ENCODE measurements around the gene SMO.
"Not testable (repeated sequence)": the region's sequence is repeated elsewhere in the genome, so short reads cannot be mapped to it uniquely, and the experiment has no call there.

SMO gene

DNA sequence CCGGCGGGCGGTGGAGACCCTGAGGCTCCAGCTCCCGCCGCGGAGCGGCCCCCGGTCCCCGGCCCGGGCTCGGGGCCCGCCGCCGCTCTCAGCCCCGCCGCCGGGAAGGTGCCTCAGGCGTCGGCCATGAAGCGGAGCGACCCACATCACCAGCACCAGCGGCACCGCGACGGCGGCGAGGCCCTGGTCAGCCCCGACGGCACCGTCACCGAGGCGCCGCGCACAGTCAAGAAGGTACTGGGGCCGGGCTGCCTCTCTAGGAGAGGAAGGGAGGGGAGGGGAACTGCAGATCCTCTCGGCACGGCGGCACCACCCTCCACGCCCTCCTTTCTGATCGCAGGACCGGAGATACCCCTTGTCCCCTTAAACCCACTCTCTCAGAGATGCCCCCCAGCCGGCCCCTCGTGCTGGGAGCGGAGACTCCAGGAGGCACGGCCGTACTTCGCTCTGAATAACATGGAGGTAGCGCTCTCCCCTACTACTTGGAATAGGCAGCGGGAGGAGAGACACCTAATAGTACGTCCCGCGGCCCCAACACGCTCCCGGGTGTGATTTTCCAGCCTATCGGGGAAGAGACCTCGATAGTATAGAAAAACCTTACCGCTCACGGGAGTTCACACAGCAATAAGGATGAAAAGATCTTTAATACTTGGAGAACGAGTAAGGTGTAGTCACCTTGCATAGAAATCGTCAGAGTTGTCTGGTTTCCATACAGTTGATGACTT lies 36.9 kb downstream of the SMO start:
- Mint-ChIP-seq H3K4me1 (peaks cover 33% of the 10 kb centered on the region), H3K27ac (peak overlapping the region; percentile 84), H3K4me3 (peak overlapping the region; percentile 92), H3K27me3 (no peaks in the 10 kb centered on the region), H3K9me3 (no peaks in the 10 kb centered on the region), H3K36me3 (no peaks in the 10 kb centered on the region)
- DNase-seq (ENCODE audit: low spot score in 2 of 2) (peak in 1 of 2 donors; percentile 52), ATAC-seq (ENCODE audit: low read depth) (peak; percentile 43)

- DNase-seq (ENCODE audit: low spot score in 2 of 2), result no peak
- Mint-ChIP-seq H3K9me3 (no peaks in the 10 kb centered on the region), H3K4me3 (peak overlapping the region; percentile 92), H3K36me3 (no peaks in the 10 kb centered on the region), H3K4me1 (peaks cover 33% of the 10 kb centered on the region), H3K27me3 (no peaks in the 10 kb centered on the region), H3K27ac (peak overlapping the region; percentile 84)
- ATAC-seq (ENCODE audit: low read depth), result no peak
Measured at GRCh38 chr7:129225931-129226572, 37.6 kb downstream of the SMO start.

- Mint-ChIP-seq H3K4me3 (no peak overlapping the region), H3K36me3 (no peaks in the 10 kb centered on the region), H3K27ac (no peak overlapping the region), H3K4me1 (peaks cover 25% of the 10 kb centered on the region), H3K27me3 (no peaks in the 10 kb centered on the region), H3K9me3 (no peaks in the 10 kb centered on the region)
- ATAC-seq (ENCODE audit: low read depth) (no peak), DNase-seq (ENCODE audit: low spot score in 2 of 2) (no peak)
Measured at GRCh38 chr7:129227646-129228578, 39.5 kb downstream of the SMO start.

GRCh38 chr7:129228633-129229032 lies 40.2 kb downstream of the SMO start:
- Mint-ChIP-seq H3K27ac (no peak overlapping the region), H3K4me1 (peaks cover 22% of the 10 kb centered on the region), H3K9me3 (no peaks in the 10 kb centered on the region), H3K36me3 (peaks cover 1% of the 10 kb centered on the region), H3K27me3 (no peaks in the 10 kb centered on the region), H3K4me3 (no peak overlapping the region)
- no peak for DNase-seq (ENCODE audit: low spot score in 2 of 2)
- ATAC-seq (ENCODE audit: low read depth), result no peak

DNA sequence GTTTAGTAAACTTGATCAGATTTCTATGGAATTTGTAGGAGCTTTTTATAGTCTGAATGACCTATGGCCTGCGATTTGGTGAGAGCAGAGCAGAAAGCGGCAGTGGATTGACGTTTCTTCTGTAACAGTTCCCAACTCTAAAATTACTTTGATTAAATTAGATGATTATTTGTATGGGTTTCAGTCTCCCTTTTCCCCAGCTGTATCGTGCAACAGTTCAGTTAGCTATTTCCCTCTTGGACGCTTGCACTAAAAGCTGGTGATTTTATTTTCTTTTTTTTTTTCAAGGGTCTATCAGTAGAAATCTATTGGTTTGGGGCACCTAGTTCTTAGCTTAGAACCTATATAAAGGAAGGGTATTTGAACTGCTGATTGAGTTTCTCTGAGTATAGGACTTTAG lies 43.2 kb downstream of the SMO start:
- Mint-ChIP-seq H3K4me3 (no peak overlapping the region), H3K27me3 (no peaks in the 10 kb centered on the region), H3K4me1 (peaks cover 11% of the 10 kb centered on the region), H3K9me3 (no peaks in the 10 kb centered on the region), H3K36me3 (peaks cover 12% of the 10 kb centered on the region), H3K27ac (no peak overlapping the region)
- ATAC-seq (ENCODE audit: low read depth) (no peak), DNase-seq (ENCODE audit: low spot score in 2 of 2) (no peak)

GRCh38 chr7:129238546-129238945 lies 50.1 kb downstream of the SMO start:
- H3K4me1 Mint-ChIP-seq, result peaks cover 10% of the 10 kb centered on the region
- no peak overlapping the region for H3K4me3 Mint-ChIP-seq
- H3K9me3 Mint-ChIP-seq, result no peaks in the 10 kb centered on the region
- H3K27me3 Mint-ChIP-seq, result no peaks in the 10 kb centered on the region
- DNase-seq (ENCODE audit: low spot score in 2 of 2) (no peak), ATAC-seq (ENCODE audit: low read depth) (no peak)
- H3K36me3 Mint-ChIP-seq, result peaks cover 14% of the 10 kb centered on the region
- no peak overlapping the region for H3K27ac Mint-ChIP-seq

- DNase-seq (ENCODE audit: low spot score in 2 of 2) (no peak), ATAC-seq (ENCODE audit: low read depth) (no peak)
- H3K36me3 Mint-ChIP-seq, result peaks cover 6% of the 10 kb centered on the region
- no peaks in the 10 kb centered on the region for H3K27me3 Mint-ChIP-seq
- peaks cover 7% of the 10 kb centered on the region for H3K4me1 Mint-ChIP-seq
- no peak overlapping the region for H3K4me3 Mint-ChIP-seq
- peaks cover under 1% of the 10 kb centered on the region for H3K9me3 Mint-ChIP-seq
- no peak overlapping the region for H3K27ac Mint-ChIP-seq
Measured at GRCh38 chr7:129240119-129240820, 51.8 kb downstream of the SMO start.

- H3K9me3 Mint-ChIP-seq, result peaks cover 2% of the 10 kb centered on the region
- no peaks in the 10 kb centered on the region for H3K27me3 Mint-ChIP-seq
- DNase-seq (ENCODE audit: low spot score in 2 of 2) (no peak), ATAC-seq (ENCODE audit: low read depth) (no peak)
- H3K4me3 Mint-ChIP-seq, result no peak overlapping the region
- H3K4me1 Mint-ChIP-seq, result peaks cover 2% of the 10 kb centered on the region
- peaks cover 12% of the 10 kb centered on the region for H3K36me3 Mint-ChIP-seq
- H3K27ac Mint-ChIP-seq, result no peak overlapping the region
Measured at GRCh38 chr7:129244220-129244619, 55.8 kb downstream of the SMO start.

GRCh38 chr7:129245533-129245932 lies 57.1 kb downstream of the SMO start:
- no peak overlapping the region for H3K27ac Mint-ChIP-seq
- peaks cover 10% of the 10 kb centered on the region for H3K36me3 Mint-ChIP-seq
- no peak overlapping the region for H3K4me3 Mint-ChIP-seq
- H3K9me3 Mint-ChIP-seq, result peaks cover 2% of the 10 kb centered on the region
- H3K27me3 Mint-ChIP-seq, result no peaks in the 10 kb centered on the region
- no peak for ATAC-seq (ENCODE audit: low read depth)
- DNase-seq (ENCODE audit: low spot score in 2 of 2), result no peak
- H3K4me1 Mint-ChIP-seq, result peaks cover under 1% of the 10 kb centered on the region

DNA sequence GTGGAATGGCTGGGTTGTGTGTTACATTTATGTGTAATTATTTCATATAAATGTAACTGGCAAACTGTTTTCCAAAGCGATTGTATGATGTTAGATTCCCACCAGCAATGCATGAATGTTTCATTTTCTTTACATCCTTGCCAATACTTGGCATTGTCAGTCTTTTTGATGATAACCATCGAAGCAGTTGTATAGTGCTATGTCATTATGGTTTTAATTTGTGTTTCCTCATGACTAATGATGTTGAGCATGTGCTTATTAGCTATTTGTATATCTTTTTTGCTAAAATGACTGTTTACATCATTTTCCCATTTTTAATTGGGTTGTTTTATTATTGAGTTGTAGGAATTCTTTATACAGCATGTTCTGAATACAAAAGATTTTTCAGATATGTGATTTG lies 58.7 kb downstream of the SMO start:
- Mint-ChIP-seq H3K27ac (no peak overlapping the region), H3K4me3 (no peak overlapping the region), H3K4me1 (peaks cover 5% of the 10 kb centered on the region), H3K27me3 (no peaks in the 10 kb centered on the region), H3K9me3 (peaks cover 2% of the 10 kb centered on the region), H3K36me3 (peaks cover 10% of the 10 kb centered on the region)
- ATAC-seq (ENCODE audit: low read depth) (no peak), DNase-seq (ENCODE audit: low spot score in 2 of 2) (no peak)

DNA sequence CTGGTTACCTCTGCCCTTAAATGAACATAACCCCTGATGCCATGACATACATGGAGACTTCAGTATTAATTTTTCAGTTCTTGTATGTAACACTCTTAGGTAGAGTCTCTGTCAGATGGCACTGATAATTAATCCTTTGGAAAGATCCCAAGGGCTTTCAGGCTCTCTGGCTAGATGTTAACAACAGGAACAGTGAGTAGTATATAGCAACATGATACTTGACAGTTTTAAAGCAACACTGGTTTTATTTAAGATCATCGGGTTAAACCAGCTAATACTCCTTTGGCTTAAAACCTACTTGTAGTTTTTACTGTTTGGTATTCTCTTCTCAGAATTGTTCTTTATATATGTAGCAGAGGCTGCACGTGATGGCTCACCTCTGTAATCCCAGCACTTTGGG lies 63.7 kb downstream of the SMO start:
- no peaks in the 10 kb centered on the region for H3K9me3 Mint-ChIP-seq
- peaks cover 4% of the 10 kb centered on the region for H3K36me3 Mint-ChIP-seq
- ATAC-seq (ENCODE audit: low read depth) (no peak), DNase-seq (ENCODE audit: low spot score in 2 of 2) (no peak)
- no peak overlapping the region for H3K27ac Mint-ChIP-seq
- H3K4me3 Mint-ChIP-seq, result no peak overlapping the region
- H3K27me3 Mint-ChIP-seq, result no peaks in the 10 kb centered on the region
- H3K4me1 Mint-ChIP-seq, result peaks cover 11% of the 10 kb centered on the region

GRCh38 chr7:129252603-129253002 lies 64.2 kb downstream of the SMO start:
- H3K4me3 Mint-ChIP-seq; ATAC-seq (ENCODE audit: low read depth); H3K9me3 Mint-ChIP-seq; H3K27ac Mint-ChIP-seq; H3K27me3 Mint-ChIP-seq; DNase-seq (ENCODE audit: low spot score in 2 of 2); H3K36me3 Mint-ChIP-seq: not testable (repeated sequence)
- H3K4me1 Mint-ChIP-seq, result peaks cover 15% of the 10 kb centered on the region

DNA sequence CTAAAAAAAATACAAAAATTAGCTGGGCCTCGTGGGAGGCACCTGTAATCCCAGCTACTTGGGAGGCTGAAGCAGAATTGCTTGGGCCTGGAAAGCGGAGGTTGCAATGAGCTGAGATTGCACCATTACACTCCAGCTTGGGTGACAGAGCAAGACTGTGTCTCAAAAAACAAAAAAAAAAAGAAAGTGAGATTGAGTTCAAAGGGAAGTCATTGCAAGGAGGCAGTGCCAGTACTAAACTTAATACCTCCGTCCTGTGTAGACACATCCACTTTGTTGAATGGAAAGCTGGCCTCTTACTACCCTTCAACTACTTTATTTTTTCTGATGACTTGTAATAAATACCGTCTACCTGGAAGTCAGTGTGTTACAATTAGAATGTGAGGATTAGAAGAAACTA lies 67.4 kb downstream of the SMO start:
- H3K4me1 Mint-ChIP-seq, result peaks cover 26% of the 10 kb centered on the region
- DNase-seq (ENCODE audit: low spot score in 2 of 2), result no peak
- H3K9me3 Mint-ChIP-seq, result no peaks in the 10 kb centered on the region
- H3K27ac Mint-ChIP-seq, result no peak overlapping the region
- H3K4me3 Mint-ChIP-seq, result no peak overlapping the region
- no peaks in the 10 kb centered on the region for H3K27me3 Mint-ChIP-seq
- ATAC-seq (ENCODE audit: low read depth), result no peak
- peaks cover 4% of the 10 kb centered on the region for H3K36me3 Mint-ChIP-seq

DNA sequence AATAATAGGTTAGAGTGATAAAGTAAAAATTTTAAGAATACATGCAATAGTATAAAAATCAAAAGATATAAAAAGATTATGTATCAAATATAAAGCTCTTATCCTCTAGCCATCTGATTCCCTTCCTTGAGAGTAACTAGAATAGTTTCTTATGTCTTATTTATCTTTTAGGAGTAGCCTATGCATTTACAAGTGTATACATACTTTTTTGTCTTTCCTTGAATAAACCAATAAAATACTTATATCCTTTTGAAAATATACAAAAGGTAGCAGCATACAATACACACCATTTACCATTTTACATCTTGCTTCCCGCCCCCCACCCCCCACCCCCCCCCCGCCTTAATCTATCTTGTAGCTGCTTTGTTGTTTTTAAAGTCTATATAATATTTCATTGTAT lies 67.8 kb downstream of the SMO start:
- peaks cover 4% of the 10 kb centered on the region for H3K36me3 Mint-ChIP-seq
- peaks cover 26% of the 10 kb centered on the region for H3K4me1 Mint-ChIP-seq
- H3K27ac Mint-ChIP-seq, result no peak overlapping the region
- H3K9me3 Mint-ChIP-seq, result no peaks in the 10 kb centered on the region
- no peaks in the 10 kb centered on the region for H3K27me3 Mint-ChIP-seq
- no peak for ATAC-seq (ENCODE audit: low read depth)
- no peak overlapping the region for H3K4me3 Mint-ChIP-seq
- DNase-seq (ENCODE audit: low spot score in 2 of 2), result no peak

All from memory B cell (primary cell).